ENCODE data around the gene MAMDC2. TPM values are rescaled to one million over a fixed set of nuclear protein-coding genes. Genes with fewer than 3 reads are reported as not detected.
"Not testable (repeated sequence)": the region's sequence is repeated elsewhere in the genome, so short reads cannot be mapped to it uniquely, and the experiment has no call there.

The MAMDC2 gene
- total RNA-seq, 1 donor from 2014 or later, result not detected

GRCh38 chr9:70015099-70015498 lies 28.5 kb upstream of the MAMDC2 start:
- Mint-ChIP-seq H3K27me3 (ENCODE audit: low read depth) (peaks cover 4% of the 10 kb centered on the region), H3K4me3 (ENCODE audit: low read depth) (no peak overlapping the region), H3K4me1 (ENCODE audit: low read depth) (no peaks in the 10 kb centered on the region), H3K36me3 (ENCODE audit: low read depth) (no peaks in the 10 kb centered on the region), H3K9me3 (no peaks in the 10 kb centered on the region), H3K27ac (no peak overlapping the region)
- intact Hi-C loops (cut with micrococcal nuclease), result no loop called here
- DNase-seq (ENCODE audit: low spot score), result no peak

- Mint-ChIP-seq H3K27ac (no peak overlapping the region), H3K9me3 (no peaks in the 10 kb centered on the region), H3K4me3 (ENCODE audit: low read depth) (no peak overlapping the region), H3K36me3 (ENCODE audit: low read depth) (no peaks in the 10 kb centered on the region), H3K4me1 (ENCODE audit: low read depth) (no peaks in the 10 kb centered on the region), H3K27me3 (ENCODE audit: low read depth) (peaks cover 3% of the 10 kb centered on the region)
- intact Hi-C loops (cut with micrococcal nuclease), result no loop called here
- DNase-seq (ENCODE audit: low spot score), result no peak
These were observed 23.4 kb upstream of the MAMDC2 start for GRCh38 chr9:70020217-70020616.

DNA sequence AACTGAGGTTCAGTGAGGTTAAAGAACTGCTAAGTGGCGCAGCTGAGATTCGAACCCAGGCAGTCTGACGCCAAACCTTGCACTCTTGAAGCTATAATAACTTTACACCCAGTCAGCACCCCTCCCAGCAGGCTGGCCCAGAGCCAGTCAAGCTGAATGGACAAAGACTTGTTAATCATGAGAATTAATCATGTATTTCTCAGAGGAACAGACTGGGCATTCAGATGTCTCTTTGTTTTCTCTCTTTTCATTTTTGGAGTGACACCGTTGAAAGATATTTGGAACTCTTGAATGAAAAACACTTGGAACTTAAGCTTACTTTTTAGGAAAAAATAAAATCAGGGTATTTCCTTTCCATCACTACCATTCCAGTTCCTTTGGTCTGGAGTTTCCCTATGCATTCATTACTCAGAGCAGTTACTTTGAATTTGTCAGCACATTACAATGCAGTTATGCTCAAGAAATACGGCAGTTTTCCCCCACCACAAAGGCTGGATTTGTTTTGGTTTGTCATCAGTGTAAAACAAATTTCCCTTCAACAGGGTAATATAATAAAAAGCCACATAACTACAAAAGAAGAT lies 22.6 kb upstream of the MAMDC2 start:
- intact Hi-C loops (cut with micrococcal nuclease), result no loop called here
- Mint-ChIP-seq H3K4me3 (ENCODE audit: low read depth) (no peak overlapping the region), H3K36me3 (ENCODE audit: low read depth) (no peaks in the 10 kb centered on the region), H3K27ac (no peak overlapping the region), H3K9me3 (no peaks in the 10 kb centered on the region), H3K4me1 (ENCODE audit: low read depth) (no peaks in the 10 kb centered on the region), H3K27me3 (ENCODE audit: low read depth) (peaks cover 3% of the 10 kb centered on the region)
- DNase-seq (ENCODE audit: low spot score), result no peak

DNA sequence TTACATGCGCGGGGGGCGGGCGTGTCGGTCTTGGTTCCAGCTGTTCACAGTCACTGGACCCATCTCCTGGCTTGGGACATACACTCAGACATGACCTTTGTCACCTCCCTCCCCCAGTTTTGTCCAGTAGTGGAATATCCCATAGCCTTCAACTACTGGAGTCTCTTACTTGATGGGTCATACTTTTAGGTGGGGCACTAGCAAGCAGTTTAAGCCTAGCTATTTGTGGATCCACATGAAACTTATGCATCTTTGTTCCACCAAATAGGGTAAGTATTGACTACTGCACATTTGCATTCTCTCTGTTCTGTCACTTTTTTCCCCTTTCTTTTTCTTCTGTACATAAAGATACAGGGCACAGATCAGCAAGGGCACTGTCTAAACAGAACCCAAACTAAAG lies 15.4 kb upstream of the MAMDC2 start:
- peaks cover 2% of the 10 kb centered on the region for H3K27me3 Mint-ChIP-seq (ENCODE audit: low read depth)
- no peaks in the 10 kb centered on the region for H3K4me1 Mint-ChIP-seq (ENCODE audit: low read depth)
- intact Hi-C loops (cut with micrococcal nuclease), result no loop called here
- no peak for DNase-seq (ENCODE audit: low spot score)
- no peaks in the 10 kb centered on the region for H3K9me3 Mint-ChIP-seq
- no peak overlapping the region for H3K27ac Mint-ChIP-seq
- no peaks in the 10 kb centered on the region for H3K36me3 Mint-ChIP-seq (ENCODE audit: low read depth)
- H3K4me3 Mint-ChIP-seq (ENCODE audit: low read depth), result no peak overlapping the region

- no peaks in the 10 kb centered on the region for H3K4me1 Mint-ChIP-seq (ENCODE audit: low read depth)
- no peak overlapping the region for H3K27ac Mint-ChIP-seq
- DNase-seq (ENCODE audit: low spot score), result no peak
- intact Hi-C loops (cut with micrococcal nuclease), result no loop called here
- H3K4me3 Mint-ChIP-seq (ENCODE audit: low read depth), result no peak overlapping the region
- no peaks in the 10 kb centered on the region for H3K36me3 Mint-ChIP-seq (ENCODE audit: low read depth)
- H3K27me3 Mint-ChIP-seq (ENCODE audit: low read depth), result peaks cover 2% of the 10 kb centered on the region
- no peaks in the 10 kb centered on the region for H3K9me3 Mint-ChIP-seq
These were observed 13.5 kb upstream of the MAMDC2 start for GRCh38 chr9:70030156-70030555.

DNA sequence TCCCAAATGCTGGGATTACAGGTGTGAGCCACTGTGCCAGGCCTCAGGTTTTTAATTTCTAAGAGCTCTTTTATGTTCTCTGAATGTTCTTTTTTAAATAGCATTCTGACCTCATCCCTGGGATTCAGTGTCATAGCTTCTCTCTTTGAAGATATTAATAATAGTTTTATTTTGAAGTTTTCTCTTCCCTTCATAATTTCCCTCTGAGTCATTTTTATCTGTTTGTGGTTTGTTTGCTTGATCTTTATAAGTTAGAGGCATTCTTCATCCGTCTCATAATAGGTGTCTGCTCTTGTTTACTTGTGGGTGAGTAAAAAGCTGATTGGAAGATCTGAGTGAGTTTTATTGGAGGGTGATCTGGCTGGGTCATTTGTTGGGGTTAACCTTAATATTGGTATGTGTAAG lies 12.5 kb upstream of the MAMDC2 start:
- Mint-ChIP-seq H3K27ac (no peak overlapping the region), H3K36me3 (ENCODE audit: low read depth) (no peaks in the 10 kb centered on the region), H3K4me1 (ENCODE audit: low read depth) (no peaks in the 10 kb centered on the region), H3K9me3 (no peaks in the 10 kb centered on the region), H3K27me3 (ENCODE audit: low read depth) (peaks cover 2% of the 10 kb centered on the region), H3K4me3 (ENCODE audit: low read depth) (no peak overlapping the region)
- DNase-seq (ENCODE audit: low spot score), result no peak
- intact Hi-C loops (cut with micrococcal nuclease), result no loop called here

GRCh38 chr9:70034271-70034711 lies 9.4 kb upstream of the MAMDC2 start:
- H3K27me3 Mint-ChIP-seq (ENCODE audit: low read depth), result peaks cover 2% of the 10 kb centered on the region
- no peaks in the 10 kb centered on the region for H3K4me1 Mint-ChIP-seq (ENCODE audit: low read depth)
- no peak for DNase-seq (ENCODE audit: low spot score)
- peaks cover 6% of the 10 kb centered on the region for H3K9me3 Mint-ChIP-seq
- peaks cover 2% of the 10 kb centered on the region for H3K36me3 Mint-ChIP-seq (ENCODE audit: low read depth)
- no peak overlapping the region for H3K4me3 Mint-ChIP-seq (ENCODE audit: low read depth)
- intact Hi-C loops (cut with micrococcal nuclease), result no loop called here
- no peak overlapping the region for H3K27ac Mint-ChIP-seq

DNA sequence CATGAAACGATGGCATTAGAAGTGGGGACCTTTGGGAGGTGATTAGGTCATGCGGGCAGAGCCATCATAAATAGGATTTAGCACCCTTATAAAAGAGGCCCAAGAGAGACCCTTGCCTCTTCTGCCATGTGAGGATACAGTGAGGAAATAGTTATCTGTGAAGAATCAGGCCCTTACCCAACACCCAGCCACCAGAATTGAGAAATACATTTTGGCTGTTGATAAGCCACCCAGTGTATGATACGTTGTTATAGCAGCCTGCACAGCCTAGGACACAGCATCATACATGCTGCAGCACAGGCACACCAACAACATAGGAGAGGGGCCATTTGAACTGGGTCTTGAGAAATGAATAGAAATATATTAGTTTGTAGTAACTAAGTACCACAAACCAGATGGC lies 8.0 kb upstream of the MAMDC2 start:
- H3K27me3 Mint-ChIP-seq (ENCODE audit: low read depth), result no peaks in the 10 kb centered on the region
- H3K9me3 Mint-ChIP-seq, result peaks cover 6% of the 10 kb centered on the region
- no peak for DNase-seq (ENCODE audit: low spot score)
- H3K4me1 Mint-ChIP-seq (ENCODE audit: low read depth), result no peaks in the 10 kb centered on the region
- intact Hi-C loops (cut with micrococcal nuclease), result no loop called here
- peaks cover 2% of the 10 kb centered on the region for H3K36me3 Mint-ChIP-seq (ENCODE audit: low read depth)
- no peak overlapping the region for H3K27ac Mint-ChIP-seq
- no peak overlapping the region for H3K4me3 Mint-ChIP-seq (ENCODE audit: low read depth)

- peaks cover 2% of the 10 kb centered on the region for H3K36me3 Mint-ChIP-seq (ENCODE audit: low read depth)
- no peaks in the 10 kb centered on the region for H3K4me1 Mint-ChIP-seq (ENCODE audit: low read depth)
- intact Hi-C loops (cut with micrococcal nuclease), result no loop called here
- H3K4me3 Mint-ChIP-seq (ENCODE audit: low read depth), result no peak overlapping the region
- DNase-seq (ENCODE audit: low spot score), result no peak
- H3K9me3 Mint-ChIP-seq, result peaks cover 6% of the 10 kb centered on the region
- H3K27me3 Mint-ChIP-seq (ENCODE audit: low read depth), result peaks cover 3% of the 10 kb centered on the region
- no peak overlapping the region for H3K27ac Mint-ChIP-seq
These were observed 7.0 kb upstream of the MAMDC2 start for GRCh38 chr9:70036641-70037040.

- H3K9me3 Mint-ChIP-seq; H3K27ac Mint-ChIP-seq; H3K36me3 Mint-ChIP-seq (ENCODE audit: low read depth); intact Hi-C loops (cut with micrococcal nuclease); H3K4me3 Mint-ChIP-seq (ENCODE audit: low read depth); DNase-seq (ENCODE audit: low spot score); H3K4me1 Mint-ChIP-seq (ENCODE audit: low read depth): not testable (repeated sequence)
- H3K27me3 Mint-ChIP-seq (ENCODE audit: low read depth), result peaks cover 17% of the 10 kb centered on the region
These were observed 5.5 kb upstream of the MAMDC2 start for GRCh38 chr9:70038171-70038621.

DNA sequence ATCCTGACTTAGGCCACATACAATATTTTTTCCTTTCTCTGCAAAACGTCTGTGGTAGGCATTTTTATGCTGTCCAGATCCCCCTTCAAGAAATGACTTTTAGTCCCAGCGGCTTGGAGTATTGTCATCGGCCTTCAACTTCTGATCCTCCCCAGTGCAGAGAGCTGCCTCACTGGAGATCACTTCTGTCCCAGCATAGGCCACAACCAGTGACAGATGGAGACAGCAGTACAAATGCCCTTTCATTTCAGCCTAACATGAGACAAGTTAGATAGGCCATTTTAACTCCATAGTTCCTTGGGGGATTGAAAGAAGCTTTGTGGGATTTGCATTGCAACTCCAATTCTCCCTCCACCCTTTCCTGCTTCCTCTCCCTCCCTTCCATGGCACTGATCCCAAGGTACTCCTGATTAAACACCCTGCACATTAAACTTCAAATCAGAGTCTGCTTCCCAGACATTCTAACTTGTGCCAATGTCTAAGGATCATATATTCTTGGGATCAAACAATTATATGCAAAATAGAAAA lies 3.2 kb upstream of the MAMDC2 start:
- peaks cover 2% of the 10 kb centered on the region for H3K36me3 Mint-ChIP-seq (ENCODE audit: low read depth)
- peaks cover 6% of the 10 kb centered on the region for H3K9me3 Mint-ChIP-seq
- intact Hi-C loops (cut with micrococcal nuclease), result no loop called here
- no peaks in the 10 kb centered on the region for H3K4me1 Mint-ChIP-seq (ENCODE audit: low read depth)
- peaks cover 32% of the 10 kb centered on the region for H3K27me3 Mint-ChIP-seq (ENCODE audit: low read depth)
- DNase-seq (ENCODE audit: low spot score), result no peak
- no peak overlapping the region for H3K4me3 Mint-ChIP-seq (ENCODE audit: low read depth)
- no peak overlapping the region for H3K27ac Mint-ChIP-seq

DNA sequence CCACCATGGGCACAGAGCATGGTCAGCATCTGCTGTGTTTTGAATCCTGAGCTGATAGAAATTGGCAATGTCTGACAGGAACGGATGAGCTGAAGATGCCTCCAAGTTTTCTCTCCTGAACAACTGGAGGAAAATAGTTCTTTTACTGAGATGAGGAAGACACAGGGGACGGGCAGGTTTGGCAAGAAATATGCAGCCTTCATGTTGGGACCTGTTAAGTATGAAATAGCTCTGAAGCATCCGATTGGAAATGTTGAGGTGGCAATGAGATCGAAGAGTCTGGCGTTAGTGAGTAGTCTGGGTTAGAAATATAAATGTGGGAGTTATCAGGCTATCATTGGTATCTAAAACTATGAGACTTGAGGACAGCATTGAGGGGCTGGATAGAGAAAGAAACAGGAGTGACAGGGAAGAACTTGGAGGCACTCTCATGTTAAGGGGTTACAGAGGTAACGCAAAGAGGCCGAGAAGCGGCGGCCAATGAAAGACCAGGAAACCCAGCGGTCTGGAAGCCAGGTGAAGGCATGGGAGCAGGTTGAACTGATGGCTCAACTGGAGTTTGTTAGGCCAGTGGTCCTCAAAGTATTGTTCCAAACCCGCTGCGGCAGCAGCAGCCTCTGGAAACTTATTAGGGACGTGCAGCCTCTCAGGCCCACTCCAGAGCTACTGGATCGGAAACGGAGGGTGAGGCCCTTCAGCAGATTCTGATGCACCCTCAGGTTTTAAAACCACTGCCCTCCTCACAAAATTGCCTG lies 1.0 kb upstream of the MAMDC2 start:
- H3K36me3 Mint-ChIP-seq (ENCODE audit: low read depth), result peaks cover 2% of the 10 kb centered on the region
- peaks cover 6% of the 10 kb centered on the region for H3K9me3 Mint-ChIP-seq
- H3K27ac Mint-ChIP-seq, result no peak overlapping the region
- peaks cover 40% of the 10 kb centered on the region for H3K27me3 Mint-ChIP-seq (ENCODE audit: low read depth)
- DNase-seq (ENCODE audit: low spot score), result no peak
- no peaks in the 10 kb centered on the region for H3K4me1 Mint-ChIP-seq (ENCODE audit: low read depth)
- intact Hi-C loops (cut with micrococcal nuclease), result no loop called here
- H3K4me3 Mint-ChIP-seq (ENCODE audit: low read depth), result no peak overlapping the region

GRCh38 chr9:70043285-70043684 lies 363 bp upstream of the MAMDC2 start:
- H3K4me3 Mint-ChIP-seq (ENCODE audit: low read depth), result no peak overlapping the region
- H3K4me1 Mint-ChIP-seq (ENCODE audit: low read depth), result no peaks in the 10 kb centered on the region
- no peak for DNase-seq (ENCODE audit: low spot score)
- no peaks in the 10 kb centered on the region for H3K36me3 Mint-ChIP-seq (ENCODE audit: low read depth)
- H3K27me3 Mint-ChIP-seq (ENCODE audit: low read depth), result peaks cover 43% of the 10 kb centered on the region
- intact Hi-C loops (cut with micrococcal nuclease), result no loop called here
- no peak overlapping the region for H3K27ac Mint-ChIP-seq
- H3K9me3 Mint-ChIP-seq, result peaks cover 1% of the 10 kb centered on the region
